ENCODE measurements around the gene FLNC. TPM values are rescaled to one million over a fixed set of nuclear protein-coding genes. Genes with fewer than 3 reads are reported as not detected.

Gene FLNC
- total RNA-seq, 1 experiment from 2014 or later: 10.2 TPM

DNA sequence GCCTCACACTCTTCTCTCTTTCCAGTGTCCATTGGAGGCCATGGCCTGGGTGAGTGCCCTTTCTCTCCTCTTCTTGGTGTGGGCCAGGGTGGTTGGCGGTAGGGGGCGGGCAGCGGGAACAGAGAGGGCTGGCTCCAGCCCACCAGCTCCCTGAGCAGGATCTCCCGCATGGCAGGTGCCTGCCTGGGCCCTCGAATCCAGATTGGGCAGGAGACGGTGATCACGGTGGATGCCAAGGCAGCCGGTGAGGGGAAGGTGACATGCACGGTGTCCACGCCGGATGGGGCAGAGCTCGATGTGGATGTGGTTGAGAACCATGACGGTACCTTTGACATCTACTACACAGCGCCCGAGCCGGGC lies 18.9 kb downstream of the FLNC start:
- no peaks in the 10 kb centered on the region for H3K27me3 ChIP-seq (ENCODE audit: control insufficient read depth, insufficient read depth, low read length)
- DNase-seq (ENCODE audit: low read depth, low spot score): no peak
- in situ Hi-C loops (cut with HindIII; ENCODE audit: low pct_unique_long_range_greater_than_20kb, low sequenced_read_pairs) (no loop called here), intact Hi-C loops (cut with micrococcal nuclease; ENCODE audit: unreplicated experiment) (no loop called here)
- H3K4me1 ChIP-seq (ENCODE audit: control insufficient read depth, insufficient read depth, low read length): no peaks in the 10 kb centered on the region
- ATAC-seq: no peak
- no peaks in the 10 kb centered on the region for H3K9me3 ChIP-seq (ENCODE audit: control insufficient read depth, insufficient read depth, low read depth, low read length)
- no TSS peak for BruUV-seq (replicated peaks)
- no peak overlapping the region for H3K27ac ChIP-seq (ENCODE audit: low read length)
- ChIA-PET POLR2A (no interaction called here), CTCF (no interaction called here)
- TF ChIP-seq, protein P1, sequence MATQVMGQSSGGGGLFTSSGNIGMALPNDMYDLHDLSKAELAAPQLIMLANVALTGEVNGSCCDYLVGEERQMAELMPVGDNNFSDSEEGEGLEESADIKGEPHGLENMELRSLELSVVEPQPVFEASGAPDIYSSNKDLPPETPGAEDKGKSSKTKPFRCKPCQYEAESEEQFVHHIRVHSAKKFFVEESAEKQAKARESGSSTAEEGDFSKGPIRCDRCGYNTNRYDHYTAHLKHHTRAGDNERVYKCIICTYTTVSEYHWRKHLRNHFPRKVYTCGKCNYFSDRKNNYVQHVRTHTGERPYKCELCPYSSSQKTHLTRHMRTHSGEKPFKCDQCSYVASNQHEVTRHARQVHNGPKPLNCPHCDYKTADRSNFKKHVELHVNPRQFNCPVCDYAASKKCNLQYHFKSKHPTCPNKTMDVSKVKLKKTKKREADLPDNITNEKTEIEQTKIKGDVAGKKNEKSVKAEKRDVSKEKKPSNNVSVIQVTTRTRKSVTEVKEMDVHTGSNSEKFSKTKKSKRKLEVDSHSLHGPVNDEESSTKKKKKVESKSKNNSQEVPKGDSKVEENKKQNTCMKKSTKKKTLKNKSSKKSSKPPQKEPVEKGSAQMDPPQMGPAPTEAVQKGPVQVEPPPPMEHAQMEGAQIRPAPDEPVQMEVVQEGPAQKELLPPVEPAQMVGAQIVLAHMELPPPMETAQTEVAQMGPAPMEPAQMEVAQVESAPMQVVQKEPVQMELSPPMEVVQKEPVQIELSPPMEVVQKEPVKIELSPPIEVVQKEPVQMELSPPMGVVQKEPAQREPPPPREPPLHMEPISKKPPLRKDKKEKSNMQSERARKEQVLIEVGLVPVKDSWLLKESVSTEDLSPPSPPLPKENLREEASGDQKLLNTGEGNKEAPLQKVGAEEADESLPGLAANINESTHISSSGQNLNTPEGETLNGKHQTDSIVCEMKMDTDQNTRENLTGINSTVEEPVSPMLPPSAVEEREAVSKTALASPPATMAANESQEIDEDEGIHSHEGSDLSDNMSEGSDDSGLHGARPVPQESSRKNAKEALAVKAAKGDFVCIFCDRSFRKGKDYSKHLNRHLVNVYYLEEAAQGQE (IDR thresholded peaks at IDR 0.05; ENCODE audit: insufficient read depth in 1 of 2, low read depth in 2 of 2, low read length in 1 of 2): no peak
- TF ChIP-seq, protein P2, sequence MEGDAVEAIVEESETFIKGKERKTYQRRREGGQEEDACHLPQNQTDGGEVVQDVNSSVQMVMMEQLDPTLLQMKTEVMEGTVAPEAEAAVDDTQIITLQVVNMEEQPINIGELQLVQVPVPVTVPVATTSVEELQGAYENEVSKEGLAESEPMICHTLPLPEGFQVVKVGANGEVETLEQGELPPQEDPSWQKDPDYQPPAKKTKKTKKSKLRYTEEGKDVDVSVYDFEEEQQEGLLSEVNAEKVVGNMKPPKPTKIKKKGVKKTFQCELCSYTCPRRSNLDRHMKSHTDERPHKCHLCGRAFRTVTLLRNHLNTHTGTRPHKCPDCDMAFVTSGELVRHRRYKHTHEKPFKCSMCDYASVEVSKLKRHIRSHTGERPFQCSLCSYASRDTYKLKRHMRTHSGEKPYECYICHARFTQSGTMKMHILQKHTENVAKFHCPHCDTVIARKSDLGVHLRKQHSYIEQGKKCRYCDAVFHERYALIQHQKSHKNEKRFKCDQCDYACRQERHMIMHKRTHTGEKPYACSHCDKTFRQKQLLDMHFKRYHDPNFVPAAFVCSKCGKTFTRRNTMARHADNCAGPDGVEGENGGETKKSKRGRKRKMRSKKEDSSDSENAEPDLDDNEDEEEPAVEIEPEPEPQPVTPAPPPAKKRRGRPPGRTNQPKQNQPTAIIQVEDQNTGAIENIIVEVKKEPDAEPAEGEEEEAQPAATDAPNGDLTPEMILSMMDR (IDR thresholded peaks at IDR 0.05): no peak
- no peak for TF ChIP-seq SIN3A (IDR thresholded peaks at IDR 0.05; ENCODE audit: borderline replicate concordance, insufficient read depth, low read depth, low read length)
- TF ChIP-seq POLR2AphosphoS5 (IDR thresholded peaks at IDR 0.05; ENCODE audit: low read depth, low read length): no peak
- no peak for TF ChIP-seq TCF7L2 (IDR thresholded peaks at IDR 0.05; ENCODE audit: low read depth, low read length)
- H3K4me3 ChIP-seq (ENCODE audit: low read depth in 2 of 2, low read length in 2 of 2): no peak overlapping the region
- H3K36me3 ChIP-seq (ENCODE audit: control insufficient read depth, insufficient read depth, low read length): no peaks in the 10 kb centered on the region

DNA sequence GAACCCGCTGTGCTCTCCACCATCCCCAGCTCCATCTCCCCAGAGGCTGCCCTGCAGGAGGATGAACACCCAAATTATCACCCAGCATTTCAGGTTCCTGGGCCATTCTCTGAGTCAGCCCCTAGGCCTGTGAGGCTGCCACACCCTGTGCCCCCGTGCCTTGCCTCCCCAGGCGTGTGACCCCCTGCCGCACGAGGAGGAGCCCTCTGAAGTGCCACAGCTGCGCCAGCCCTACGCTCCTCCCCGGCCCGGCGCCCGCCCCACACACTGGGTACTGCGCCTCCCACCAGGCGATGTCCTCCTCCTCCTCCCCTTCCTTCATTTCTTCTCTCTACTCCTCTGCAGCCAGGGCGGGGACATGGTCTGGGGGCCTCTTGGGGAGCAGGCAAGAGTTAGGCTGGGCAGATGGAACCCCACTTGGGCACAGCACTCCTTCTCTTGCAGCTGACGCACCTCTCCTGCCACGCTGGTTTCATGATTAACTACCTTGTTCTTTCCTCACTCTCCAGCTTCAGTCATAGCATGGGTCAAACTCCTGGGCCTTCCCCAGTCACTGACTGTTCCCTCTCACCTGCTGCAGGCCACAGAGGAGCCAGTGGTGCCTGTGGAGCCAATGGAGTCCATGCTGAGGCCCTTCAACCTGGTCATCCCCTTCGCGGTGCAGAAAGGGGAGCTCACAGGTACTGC lies 19.7 kb downstream of the FLNC start:
- Histone ChIP-seq H3K36me3 (ENCODE audit: control insufficient read depth, insufficient read depth, low read length) (no peaks in the 10 kb centered on the region), H3K27ac (ENCODE audit: low read length) (no peak overlapping the region), H3K27me3 (ENCODE audit: control insufficient read depth, insufficient read depth, low read length) (no peaks in the 10 kb centered on the region), H3K4me1 (ENCODE audit: control insufficient read depth, insufficient read depth, low read length) (no peaks in the 10 kb centered on the region), H3K4me3 (ENCODE audit: low read depth in 2 of 2, low read length in 2 of 2) (no peak overlapping the region), H3K9me3 (ENCODE audit: control insufficient read depth, insufficient read depth, low read depth, low read length) (no peaks in the 10 kb centered on the region)
- intact Hi-C loops (cut with micrococcal nuclease; ENCODE audit: unreplicated experiment) (no loop called here), in situ Hi-C loops (cut with HindIII; ENCODE audit: low pct_unique_long_range_greater_than_20kb, low sequenced_read_pairs) (no loop called here)
- ChIA-PET CTCF (interaction anchor here (0.6 kb wide), 1 partner anchor 27 kb away, joined by 4 read pairs; no protein-coding TSS in a partner anchor), POLR2A (no interaction called here)
- TF ChIP-seq TCF7L2 (IDR thresholded peaks at IDR 0.05; ENCODE audit: low read depth, low read length) (no peak), SIN3A (IDR thresholded peaks at IDR 0.05; ENCODE audit: borderline replicate concordance, insufficient read depth, low read depth, low read length) (no peak), POLR2AphosphoS5 (IDR thresholded peaks at IDR 0.05; ENCODE audit: low read depth, low read length) (no peak)
- TF ChIP-seq, protein P1 (IDR thresholded peaks at IDR 0.05; ENCODE audit: insufficient read depth in 1 of 2, low read depth in 2 of 2, low read length in 1 of 2): no peak
- TF ChIP-seq, protein P2 (IDR thresholded peaks at IDR 0.05): no peak
- BruUV-seq (replicated peaks): no TSS peak
- DNase-seq (ENCODE audit: low read depth, low spot score): no peak
- no peak for ATAC-seq
